AG04449 (cell line): ENCODE data around the gene HEYL.

Experiments
- CTCF ChIA-PET: fragments of 350-600 bp; formaldehyde crosslinking; extraction: SDS; loops from one replicate; lab custom pipeline; 2021; ENCODE audit warnings: antibody characterized with exemption; lab: Yijun Ruan, JAX
- POLR2A ChIA-PET: fragments of 400-600, 350-600 bp; formaldehyde crosslinking; extraction: SDS; loops from one replicate; lab custom pipeline; 2020; ENCODE audit warnings: antibody characterized with exemption, inconsistent platforms; lab: Yijun Ruan, JAX
- DNase-seq: peaks from one replicate; pipeline ENCODE4 v3.0.0-alpha.2; 2010; ENCODE audit warnings: low read depth, low spot score
- H3K4me3 ChIP-seq: 2 replicates; pipeline ENCODE4 v1.5.1; 2011; ENCODE audit warnings: low read depth, mild to moderate bottlenecking, control low read depth, low read length
- CTCF ChIP-seq: IDR thresholded peaks from one replicate; pipeline ENCODE4 v1.5.1; 2011; ENCODE audit warnings: mild to moderate bottlenecking, moderate library complexity, low read length, control low read depth, inconsistent platforms; ENCODE audit not compliant: insufficient read depth; ENCODE audit errors: missing control alignments

HEYL gene

GRCh38 chr1:39620659-39621165, 18.7 kb downstream of the HEYL start:
- no peak for DNase-seq
- POLR2A ChIA-PET: no interaction called here
- no peak overlapping the region for H3K4me3 ChIP-seq
- CTCF ChIA-PET: interaction anchor here (5.5 to 12.8 kb wide), 3 partner anchors 10 to 35 kb away, joined by 31 to 102 read pairs (median 45); no protein-coding TSS in a partner anchor
- TF ChIP-seq CTCF: no peak

- no peak overlapping the region for H3K4me3 ChIP-seq
- ChIA-PET CTCF (interaction anchor here (0.9 to 12.8 kb wide), 6 partner anchors 11 to 102 kb away, joined by 3 to 102 read pairs (median 4); no protein-coding TSS in a partner anchor), POLR2A (interaction anchor here (1.1 kb wide), 1 partner anchor 16 kb away, joined by 3 read pairs; no protein-coding TSS in a partner anchor)
- no peak for DNase-seq
- no peak for TF ChIP-seq CTCF
These were observed 21.9 kb downstream of the HEYL start for GRCh38 chr1:39617488-39618049.

GRCh38 chr1:39615086-39615673, 24.3 kb downstream of the HEYL start:
- ChIA-PET CTCF (interaction anchor here (12.8 to 16.0 kb wide), 2 partner anchors 9 to 41 kb away, joined by 102 to 670 read pairs; no protein-coding TSS in a partner anchor), POLR2A (no interaction called here)
- no peak overlapping the region for H3K4me3 ChIP-seq
- DNase-seq: no peak
- TF ChIP-seq CTCF: no peak

GRCh38 chr1:39614488-39614887, 25.0 kb downstream of the HEYL start:
- no peak for TF ChIP-seq CTCF
- no peak overlapping the region for H3K4me3 ChIP-seq
- ChIA-PET CTCF (interaction anchor here (0.7 to 16.0 kb wide), 5 partner anchors 8 to 42 kb away, joined by 3 to 670 read pairs (median 4); no protein-coding TSS in a partner anchor), POLR2A (no interaction called here)
- no peak for DNase-seq

- POLR2A ChIA-PET: no interaction called here
- H3K4me3 ChIP-seq: no peak overlapping the region
- CTCF ChIA-PET: interaction anchor here (1.6 to 16.0 kb wide), 3 partner anchors 7 to 43 kb away, joined by 4 to 670 read pairs (median 102); no protein-coding TSS in a partner anchor
- TF ChIP-seq CTCF: no peak
- no peak for DNase-seq
These were observed 26.2 kb downstream of the HEYL start for GRCh38 chr1:39613250-39613649.

GRCh38 chr1:39609618-39610331, 29.7 kb downstream of the HEYL start:
- DNase-seq: no peak
- peak; percentile 83 for TF ChIP-seq CTCF
- H3K4me3 ChIP-seq: no peak overlapping the region
- CTCF ChIA-PET: interaction anchor here (0.9 to 16.0 kb wide), 25 partner anchors 9 to 511 kb away, joined by 3 to 670 read pairs (median 5); no protein-coding TSS in a partner anchor
- POLR2A ChIA-PET: no interaction called here
